Endothelial cell of hepatic sinusoid (primary cell): Measurements from ENCODE around the gene DNAJC3.

Source experiments
- in situ Hi-C: cut with HindIII; loops from 2 replicates; pipeline ENCODE4 v1.10.0; 2017; ENCODE audit warnings: low sequenced_read_pairs

The DNAJC3 gene, protein sequence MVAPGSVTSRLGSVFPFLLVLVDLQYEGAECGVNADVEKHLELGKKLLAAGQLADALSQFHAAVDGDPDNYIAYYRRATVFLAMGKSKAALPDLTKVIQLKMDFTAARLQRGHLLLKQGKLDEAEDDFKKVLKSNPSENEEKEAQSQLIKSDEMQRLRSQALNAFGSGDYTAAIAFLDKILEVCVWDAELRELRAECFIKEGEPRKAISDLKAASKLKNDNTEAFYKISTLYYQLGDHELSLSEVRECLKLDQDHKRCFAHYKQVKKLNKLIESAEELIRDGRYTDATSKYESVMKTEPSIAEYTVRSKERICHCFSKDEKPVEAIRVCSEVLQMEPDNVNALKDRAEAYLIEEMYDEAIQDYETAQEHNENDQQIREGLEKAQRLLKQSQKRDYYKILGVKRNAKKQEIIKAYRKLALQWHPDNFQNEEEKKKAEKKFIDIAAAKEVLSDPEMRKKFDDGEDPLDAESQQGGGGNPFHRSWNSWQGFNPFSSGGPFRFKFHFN

DNA sequence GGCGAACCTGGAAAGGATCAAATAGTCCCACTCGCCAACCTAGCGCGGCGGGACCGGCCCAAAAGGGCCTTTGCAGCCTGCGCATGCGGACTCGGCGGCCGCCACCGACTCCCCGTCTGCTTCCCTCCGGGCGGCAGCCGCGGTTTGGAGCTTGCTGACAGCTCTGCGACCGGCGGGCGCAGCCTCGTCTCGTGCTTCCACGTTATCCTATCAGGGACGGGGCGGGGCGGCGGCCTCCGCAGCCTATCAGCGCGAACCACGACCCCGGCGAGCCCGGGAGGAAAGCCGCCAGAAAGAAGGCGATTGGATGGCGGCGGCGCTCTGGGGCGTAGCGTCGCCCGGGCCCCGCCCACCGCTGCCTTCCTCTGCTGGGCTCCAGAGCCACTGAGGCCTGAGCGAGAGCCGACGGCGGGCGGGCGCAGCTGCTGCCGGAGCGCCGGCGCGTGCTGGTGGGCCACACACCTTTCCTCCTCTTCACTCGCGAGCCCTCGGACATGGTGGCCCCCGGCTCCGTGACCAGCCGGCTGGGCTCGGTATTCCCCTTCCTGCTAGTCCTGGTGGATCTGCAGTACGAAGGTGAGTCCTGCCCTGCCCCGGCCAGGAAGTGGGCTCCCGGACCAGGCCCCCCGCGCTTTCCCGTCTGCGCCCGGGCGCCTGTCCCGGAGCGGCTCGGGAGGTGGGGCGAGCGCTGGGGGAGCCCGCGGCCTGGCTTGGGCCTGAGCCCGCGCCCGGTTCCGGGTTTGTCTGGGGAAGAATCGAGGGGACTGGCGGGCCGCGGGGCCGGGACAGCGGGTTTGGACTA is at the start of gene DNAJC3:
Gene DNAJC3, plus strand, starts transcription at position 378 of the 802 bp plus-strand sequence. Its CDS starts 117 bp downstream, at position 495.
- in situ Hi-C loops: no loop called here

DNA sequence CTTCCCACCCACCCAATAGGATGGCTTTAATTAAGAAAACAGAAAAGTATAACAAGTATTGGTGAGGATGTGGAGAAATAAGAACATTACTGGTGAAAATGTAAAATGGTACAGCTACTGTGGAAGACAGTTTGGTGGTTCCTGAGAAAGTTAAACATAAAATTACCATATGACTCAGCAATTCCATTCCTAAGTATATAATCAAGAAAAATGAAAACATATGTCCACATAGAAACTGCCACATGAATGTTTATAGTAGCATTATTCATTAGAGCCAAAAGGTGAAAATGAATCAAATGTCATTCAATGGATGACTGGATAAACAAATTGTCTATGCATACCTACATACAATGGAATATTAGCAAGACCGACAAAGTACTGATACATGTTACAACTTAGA is 49.3 kb upstream of the DNAJC3 start:
- in situ Hi-C loops: no loop called here

DNA sequence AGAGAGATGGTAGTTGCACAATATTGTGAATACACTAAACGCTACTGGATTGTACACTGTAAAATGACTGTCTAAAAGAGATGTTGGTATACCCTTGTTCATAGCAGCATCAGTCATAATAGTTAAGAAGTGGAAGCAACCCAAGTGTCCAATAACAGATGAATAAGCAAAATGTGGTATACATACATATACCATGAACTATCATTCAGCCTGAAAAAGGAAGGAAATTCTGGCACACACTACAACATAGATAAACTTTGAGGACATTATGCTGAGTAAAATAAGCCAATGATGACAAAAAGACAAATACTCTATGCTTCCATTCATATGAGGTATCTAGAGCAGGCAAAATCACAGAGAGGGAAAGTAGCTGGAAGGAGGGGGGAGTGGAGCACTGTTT is 48.5 kb upstream of the DNAJC3 start:
- in situ Hi-C loops: no loop called here

DNA sequence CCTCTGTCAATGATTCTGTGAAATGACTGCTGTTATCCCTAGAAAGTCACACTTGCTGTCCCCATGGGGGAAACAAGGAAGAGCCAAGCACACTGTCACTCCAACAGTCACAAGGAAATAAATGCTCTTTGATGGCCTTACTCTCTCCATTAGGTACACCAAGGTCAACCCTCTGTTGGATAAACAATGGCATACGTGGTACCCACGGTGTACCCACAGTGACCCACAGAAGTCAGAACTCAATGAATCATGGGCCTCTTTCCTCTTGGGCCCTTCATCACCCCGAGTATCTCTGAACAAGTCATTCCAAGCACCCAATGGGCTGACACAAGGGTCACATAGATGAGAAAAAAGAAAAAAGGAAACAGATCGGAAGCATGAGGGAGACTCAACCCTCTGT is 47.9 kb upstream of the DNAJC3 start:
- in situ Hi-C loops: no loop called here

DNA sequence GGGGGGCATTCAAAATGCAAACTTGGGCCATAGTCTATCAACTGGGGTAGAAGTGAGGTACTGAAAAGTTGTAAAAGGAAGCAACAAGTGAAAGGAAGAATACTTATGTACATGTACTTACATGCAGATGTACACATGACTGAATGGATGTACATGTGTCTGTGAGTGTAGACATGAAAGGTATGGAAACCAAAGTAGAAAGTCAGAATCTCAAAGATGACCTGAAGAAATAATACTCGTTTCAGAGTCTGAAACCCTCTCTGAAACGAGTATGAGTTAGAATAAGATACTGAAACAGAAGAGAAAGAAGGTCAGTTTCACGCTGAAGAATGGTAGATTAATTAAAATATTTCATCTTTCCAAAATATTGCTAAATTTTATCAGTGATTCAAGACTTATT is 46.3 kb upstream of the DNAJC3 start:
- in situ Hi-C loops: loop anchor here (5.0 kb wide), 2 partner anchors 38 to 102 kb away; no protein-coding TSS in a partner anchor

DNA sequence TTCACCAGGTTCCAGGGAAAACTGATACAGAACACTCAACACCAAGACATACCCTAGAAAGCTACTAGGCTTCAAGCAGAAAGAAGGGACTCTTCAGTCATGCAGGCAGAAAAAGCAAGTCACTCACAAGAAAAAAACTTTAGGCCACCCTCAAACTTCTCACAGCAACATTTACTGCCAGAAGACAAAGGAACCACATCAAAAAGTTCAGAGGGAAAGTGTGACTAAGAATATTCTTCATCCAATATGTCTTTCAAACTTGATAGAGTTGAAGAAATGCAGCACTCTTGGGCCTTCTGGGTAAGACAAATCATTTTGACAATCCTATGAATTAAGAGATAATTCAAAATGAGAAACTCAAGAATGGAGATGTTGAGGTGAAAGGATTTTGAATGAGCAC is 40.1 kb upstream of the DNAJC3 start:
- in situ Hi-C loops: no loop called here

DNA sequence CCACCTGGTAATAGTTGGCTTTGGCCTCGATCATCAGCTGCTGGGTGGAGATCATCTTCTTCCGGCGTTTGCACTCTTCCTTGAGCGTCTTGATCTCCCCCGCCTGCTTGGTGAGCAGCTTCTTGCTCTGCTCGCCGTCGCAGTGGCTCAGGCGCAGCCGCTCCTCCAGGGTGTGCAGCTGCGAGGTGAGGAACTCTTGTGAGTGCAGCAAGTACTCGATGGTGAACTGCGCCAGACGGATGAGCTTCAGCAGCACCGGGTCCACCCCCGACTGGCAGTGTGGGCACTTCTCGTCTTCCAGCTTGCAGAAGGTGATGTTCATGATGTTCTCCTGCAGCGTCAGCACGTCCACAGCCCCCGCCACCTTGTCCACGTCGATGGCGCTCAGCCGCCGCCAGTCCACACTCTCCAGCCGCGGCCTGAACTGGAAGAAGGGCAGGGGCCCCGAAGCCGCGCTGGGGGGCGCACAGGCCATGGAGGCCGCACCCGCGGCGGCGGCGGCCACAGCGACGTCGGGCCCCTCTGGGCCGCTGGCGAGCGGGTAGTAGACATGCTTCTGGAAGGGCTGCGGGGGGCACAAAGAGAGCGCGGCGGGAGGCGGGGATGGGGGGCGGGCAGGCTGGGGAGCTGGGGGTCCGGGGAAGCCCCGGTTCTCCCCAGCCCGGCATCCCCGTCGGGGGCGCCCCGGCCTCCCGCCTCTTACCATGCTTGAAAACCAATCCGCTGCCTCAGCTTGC is 35.5 kb upstream of the DNAJC3 start:
- in situ Hi-C loops: no loop called here

DNA sequence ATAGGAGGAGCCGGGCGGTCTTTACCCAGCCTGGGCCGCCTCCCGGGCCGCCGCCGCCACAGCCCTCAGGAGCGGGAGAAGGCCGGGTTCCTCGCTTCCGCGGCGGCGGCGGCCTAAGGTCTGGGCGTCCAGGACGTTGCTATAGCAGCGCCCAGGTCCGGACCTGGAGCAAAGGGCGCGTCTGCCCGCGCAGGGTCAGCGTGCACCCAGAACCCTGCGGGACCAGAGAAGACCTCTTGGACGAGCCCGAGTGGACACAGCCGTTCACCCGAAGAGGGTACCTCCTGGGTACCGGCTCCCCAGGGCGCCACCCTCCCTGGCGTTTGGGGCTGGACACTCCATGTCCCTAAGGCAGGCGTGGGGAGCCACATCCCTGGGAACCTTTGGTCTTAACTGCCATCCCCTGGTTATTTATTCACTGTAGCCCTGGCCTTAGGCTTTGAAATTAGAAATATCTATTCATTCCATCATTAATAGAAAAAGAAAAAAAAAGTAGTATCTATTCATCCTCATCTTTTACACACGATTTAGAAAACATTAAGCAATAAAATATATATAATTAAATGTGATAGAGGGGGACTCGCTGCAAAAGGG is 34.8 kb upstream of the DNAJC3 start:
- in situ Hi-C loops: no loop called here

DNA sequence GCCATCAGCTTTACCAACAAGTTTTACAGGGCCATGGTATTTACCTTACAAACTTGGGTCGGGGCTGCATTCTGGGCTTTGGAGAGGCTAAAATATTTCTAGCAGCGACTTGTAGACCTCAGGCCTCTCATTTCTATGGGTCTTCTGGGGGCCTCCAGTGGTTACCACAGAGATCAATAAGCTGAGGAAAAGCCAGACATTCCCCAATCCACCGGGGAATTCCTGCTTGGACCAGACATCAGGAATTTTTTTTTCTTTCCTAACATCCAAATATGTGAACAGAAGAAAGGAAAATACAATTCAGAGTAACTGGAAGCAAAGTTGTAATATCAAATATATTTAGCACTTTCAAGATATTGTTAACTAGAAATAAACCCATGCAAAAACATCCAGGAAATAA is 33.9 kb upstream of the DNAJC3 start:
- in situ Hi-C loops: no loop called here

DNA sequence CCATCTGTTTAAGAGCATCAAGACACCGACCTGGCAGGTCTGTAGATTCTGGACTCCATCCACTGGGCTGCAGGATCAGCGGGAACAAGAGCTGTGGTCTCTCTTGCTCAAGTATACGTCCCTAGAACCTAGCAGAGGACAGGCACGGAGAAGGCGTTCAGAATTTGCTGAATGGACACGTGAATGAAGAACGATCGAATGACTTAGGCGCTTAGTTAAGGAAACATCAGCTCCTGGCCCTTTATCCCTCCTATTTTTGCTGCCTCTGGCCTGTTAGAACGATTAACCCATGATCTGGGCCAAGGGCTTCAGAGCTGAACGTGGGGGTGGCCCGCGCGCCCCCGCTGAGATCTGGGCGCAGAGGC is 33.4 kb upstream of the DNAJC3 start:
- in situ Hi-C loops: no loop called here

DNA sequence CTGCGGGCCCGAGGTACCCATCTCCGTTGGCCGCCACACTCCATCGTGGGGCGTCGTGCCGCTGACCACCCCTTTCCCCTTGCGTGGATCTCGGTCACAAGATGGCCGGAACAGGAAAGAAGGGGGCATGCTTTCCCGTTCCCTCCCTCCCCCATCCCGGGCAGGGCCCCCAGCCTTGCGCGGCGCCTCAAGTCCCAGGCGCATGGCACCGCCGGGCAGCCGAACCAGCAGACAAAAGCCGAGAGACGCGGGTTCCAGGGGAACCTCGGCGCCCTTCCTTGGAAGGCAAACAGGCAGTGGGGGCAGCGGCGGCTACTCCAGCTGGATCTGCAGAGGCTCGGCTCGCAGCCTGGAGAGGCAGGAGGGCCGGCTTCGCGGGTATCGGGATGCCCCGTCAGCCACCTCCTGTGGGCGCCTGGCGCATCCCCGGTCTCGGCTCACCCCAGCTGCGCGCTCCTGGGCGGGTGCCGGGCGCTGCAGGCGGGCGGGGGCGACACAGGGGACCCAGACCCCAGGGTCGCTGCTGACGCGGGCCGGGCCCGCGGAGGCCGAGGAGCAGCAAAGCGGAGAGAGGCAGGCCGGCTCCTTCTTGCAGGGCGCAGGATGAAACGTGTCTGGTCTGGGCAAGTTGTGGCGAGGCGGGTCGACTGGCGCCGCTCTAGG is 32.9 kb upstream of the DNAJC3 start:
- in situ Hi-C loops: no loop called here

DNA sequence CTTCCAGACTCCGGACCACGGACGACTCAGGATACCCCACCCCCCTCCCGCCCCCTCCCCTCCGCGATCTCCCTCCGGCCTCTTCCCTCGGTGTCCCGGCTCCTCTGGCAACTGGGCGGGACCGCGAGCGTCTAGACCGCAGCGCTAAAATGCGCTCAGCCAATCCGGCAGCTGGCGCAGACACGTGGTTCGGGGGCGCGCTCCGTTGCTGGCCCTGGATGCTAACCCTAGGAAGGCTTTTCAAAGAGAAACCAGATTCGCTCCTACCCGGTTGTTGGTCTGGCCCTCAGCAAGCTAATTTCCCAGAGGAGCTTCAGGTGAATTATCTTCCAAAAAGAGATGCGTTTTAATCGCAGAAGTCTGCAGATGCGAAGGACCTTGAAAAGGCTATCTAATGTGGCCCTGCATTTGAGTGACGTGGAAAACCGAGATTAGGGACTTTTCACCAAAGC is 32.3 kb upstream of the DNAJC3 start, which contains the start of gene DZIP1:
Gene DZIP1, minus strand, starts transcription at position 106 of the 452 bp plus-strand sequence. CDS start 2,677 bp downstream, outside the sequence.
- in situ Hi-C loops: no loop called here

DNA sequence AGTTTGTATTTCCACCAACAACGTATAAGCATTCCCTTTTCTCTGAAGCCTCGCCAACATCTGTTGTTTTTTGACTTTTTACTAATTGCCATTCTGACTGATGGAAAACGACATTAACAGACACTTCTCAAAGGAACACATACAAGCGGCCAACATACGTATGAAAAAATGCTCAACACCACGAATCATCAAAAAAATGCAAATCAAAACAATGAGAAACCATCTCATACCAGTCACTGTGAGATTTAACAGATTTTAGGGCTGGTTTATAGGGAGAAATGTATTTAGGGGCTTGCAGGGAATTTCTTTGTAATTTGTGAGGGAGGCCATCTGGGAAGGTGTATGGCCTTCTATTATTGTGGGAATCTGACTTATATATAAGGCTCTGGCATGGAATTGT is 29.6 kb upstream of the DNAJC3 start:
- in situ Hi-C loops: no loop called here

DNA sequence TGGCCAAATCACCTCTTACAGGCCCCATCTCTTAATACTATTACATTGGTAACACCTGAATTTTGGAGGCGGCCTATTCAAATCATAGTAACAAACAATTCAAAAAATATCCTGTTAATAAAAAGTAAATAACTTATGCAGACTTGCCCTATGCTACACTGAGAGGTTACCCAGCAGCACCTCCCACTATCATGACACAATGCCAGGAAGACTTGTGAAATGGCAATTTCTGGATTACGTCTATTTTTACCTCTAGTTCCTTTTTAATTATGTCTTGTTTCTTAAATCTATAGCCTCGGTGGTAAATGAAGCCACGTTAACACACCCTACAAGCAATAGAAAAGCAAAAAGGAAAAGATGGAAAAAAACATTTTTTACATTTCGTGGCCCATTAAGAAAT is 26.2 kb upstream of the DNAJC3 start:
- in situ Hi-C loops: no loop called here

DNA sequence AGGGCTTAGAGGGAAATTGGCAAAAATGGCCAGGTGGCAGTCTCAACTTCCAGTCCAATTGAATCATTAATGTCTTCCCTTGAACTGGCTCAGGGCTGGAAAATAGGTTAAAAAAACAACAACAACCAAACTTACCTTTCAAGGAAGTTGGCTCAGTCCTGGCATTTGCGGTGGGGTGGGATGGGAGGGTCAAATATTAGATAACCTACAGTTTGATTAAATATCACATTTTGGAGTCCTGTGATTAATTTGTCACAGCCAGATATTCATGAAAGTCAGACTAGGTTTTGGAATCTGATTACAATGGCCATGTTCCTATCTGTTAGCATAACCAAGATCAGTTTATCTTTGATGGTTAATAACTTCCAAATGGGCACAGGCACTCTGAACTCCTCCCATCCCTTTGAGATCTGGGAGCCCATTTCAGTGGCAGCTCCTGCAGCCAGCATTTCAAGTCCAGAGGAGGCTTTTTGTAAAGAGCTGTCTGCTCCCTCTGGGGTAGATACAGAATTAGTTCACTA is 24.6 kb upstream of the DNAJC3 start:
- in situ Hi-C loops: no loop called here

DNA sequence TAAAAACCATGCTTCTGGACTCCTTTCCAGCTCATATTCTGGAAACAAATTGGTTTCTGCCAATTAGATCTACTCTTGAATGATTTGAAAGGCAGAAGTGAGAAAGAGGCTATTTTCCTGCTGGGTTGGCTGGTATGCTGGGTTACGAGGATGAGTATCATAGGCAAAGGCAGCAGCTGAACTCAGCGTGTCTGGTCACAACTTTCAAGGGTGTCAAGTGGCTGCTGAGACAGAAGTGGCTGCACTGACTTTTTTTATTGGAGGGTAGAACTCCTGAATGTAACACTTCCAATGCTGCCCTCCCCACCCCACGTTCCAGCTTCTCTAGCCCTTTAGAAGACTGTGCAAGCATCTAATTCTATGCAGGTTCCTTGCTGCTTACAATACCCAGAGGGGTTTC is 24.1 kb upstream of the DNAJC3 start:
- in situ Hi-C loops: no loop called here

DNA sequence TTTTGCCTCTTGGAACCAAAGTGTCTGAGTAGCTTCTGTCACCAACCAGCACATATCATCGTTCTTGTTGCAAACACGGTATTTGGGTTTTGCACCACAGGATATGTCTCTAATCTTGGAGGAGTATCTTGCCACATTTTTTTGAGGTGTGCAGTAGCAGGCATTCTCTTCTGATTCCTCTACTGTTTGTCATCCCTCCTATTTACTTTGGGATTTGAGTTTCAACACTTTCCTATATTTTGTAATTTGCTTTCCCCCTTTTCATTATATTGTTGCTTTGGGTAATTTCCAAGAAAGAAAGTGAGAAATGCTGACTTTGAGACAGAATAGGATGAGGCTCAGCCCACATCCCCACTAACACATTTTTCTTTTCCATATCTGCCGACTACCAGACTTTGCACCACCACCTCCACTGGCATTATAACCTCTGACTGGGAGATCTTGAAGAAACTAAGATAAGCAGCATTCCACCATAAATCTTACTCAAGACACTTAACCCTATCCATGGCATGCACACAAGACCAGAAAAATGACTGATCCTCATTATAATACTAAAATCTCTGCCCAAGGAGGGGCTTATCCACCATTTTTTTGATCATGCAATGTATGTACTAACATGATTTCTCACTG is 20.4 kb upstream of the DNAJC3 start:
- in situ Hi-C loops: no loop called here

DNA sequence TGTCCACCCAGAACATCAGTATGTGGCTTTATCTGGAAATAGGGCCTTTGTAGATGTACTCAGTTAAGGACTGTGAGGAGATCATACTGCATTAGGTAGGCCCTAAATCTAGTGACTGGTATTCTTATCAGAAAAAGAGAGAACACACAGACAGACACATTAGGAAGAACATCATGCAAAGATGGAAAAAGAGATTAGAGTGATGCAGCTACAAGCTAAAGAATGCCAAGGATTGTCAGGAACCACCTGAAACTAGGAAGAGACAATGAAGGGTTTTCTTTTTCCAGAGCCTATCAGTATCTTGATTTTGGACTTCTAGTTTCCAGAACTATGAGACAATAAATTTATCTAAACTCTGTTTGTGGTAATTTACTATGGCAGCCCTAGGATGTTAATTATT is 17.4 kb upstream of the DNAJC3 start:
- in situ Hi-C loops: no loop called here

DNA sequence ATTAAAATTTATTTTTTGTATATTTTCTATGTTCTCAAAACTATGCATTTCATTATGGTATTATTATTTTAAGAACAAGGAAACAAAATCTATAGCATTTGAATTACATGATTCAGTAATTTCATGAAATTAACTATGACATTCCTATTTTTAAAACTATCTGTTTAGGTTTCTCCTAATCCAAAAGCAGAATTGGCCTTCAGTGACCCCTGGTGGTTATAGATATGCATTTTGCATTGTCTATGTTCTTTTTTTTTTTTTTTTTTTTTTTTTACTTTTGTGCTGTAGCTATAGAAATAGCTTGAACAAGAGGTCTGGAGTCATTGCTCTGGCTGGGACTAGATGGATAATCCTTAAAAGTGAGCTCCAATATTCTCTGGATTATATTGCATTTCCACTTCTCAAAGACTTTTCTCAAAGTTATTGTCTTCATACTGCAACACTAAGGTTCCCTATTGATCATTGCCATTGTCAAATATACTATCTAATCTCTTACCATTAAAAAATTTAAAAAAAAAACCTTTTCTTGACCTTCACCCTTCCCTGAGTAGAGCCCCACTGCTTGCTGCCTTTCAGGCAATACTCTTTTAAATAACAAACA is 15.9 kb upstream of the DNAJC3 start:
- in situ Hi-C loops: no loop called here
